Measurements from ENCODE around the gene CETP. TPM values are rescaled to one million over a fixed set of nuclear protein-coding genes. Genes with fewer than 3 reads are reported as not detected.
"Not testable (repeated sequence)": the region's sequence is repeated elsewhere in the genome, so short reads cannot be mapped to it uniquely, and the experiment has no call there.

CETP gene
- total RNA-seq, 1 donor from 2014 or later = 18.5 TPM

DNA sequence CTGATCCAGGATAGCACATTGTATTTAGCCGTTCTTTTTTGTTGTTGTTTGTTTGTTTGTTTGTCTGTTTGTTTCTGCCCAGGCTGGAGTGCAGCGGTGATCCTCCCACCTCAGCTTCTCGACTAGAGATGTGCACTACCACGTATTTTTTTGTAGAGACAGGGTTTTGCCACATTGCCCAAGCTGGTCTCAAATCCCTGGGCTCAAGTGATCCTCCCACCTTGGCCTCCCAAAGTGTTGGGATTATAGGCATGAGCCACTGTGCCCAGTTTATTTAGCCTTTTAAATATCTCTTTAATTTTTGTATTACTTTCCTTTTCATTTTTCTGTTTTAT, 18.4 kb downstream of the CETP start:
- DNase-seq (ENCODE audit: extremely low read depth, low read depth, low spot score) = no peak

DNA sequence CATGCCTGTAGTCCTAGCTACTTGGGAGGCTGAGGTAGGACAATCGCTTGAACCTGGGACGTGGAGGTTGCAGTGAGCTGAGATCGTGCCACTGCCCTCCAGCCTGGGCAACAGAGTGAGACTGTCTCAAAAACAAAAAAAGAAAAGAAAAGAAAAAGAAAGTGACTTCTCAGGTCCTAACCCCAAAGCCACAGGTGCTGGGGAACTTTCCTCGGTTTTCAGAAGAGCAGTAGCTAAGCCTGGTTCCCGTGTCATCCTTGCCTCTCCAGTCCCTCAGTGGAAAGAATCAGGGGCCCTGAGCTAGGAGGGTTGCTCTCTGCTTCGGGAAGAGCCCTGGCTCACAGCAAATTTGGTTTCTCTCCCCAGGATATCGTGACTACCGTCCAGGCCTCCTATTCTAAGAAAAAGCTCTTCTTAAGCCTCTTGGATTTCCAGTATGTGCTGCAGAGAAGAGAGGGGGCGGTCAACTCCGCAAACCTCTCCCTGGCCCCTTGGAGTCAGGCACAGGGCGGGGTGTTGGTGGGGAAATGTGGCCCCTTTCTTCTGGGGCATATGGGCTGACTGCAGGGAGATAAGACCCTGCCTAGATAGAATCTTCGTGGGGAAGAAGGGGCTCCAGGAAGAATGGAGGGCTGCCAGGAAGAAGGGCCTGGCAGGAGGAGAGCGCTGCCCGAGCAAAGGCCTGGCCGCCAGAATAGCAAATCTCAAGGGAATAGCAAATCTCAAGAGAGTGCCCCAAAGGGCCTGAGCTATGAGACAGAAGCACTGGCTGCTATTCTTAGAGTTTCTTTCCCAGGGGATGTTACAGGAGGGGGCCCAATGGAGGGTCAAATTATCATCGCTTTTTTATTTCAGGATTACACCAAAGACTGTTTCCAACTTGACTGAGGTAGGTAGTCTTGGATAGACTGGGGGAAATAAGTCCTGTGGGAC, 19.3 kb downstream of the CETP start:
- no peak for DNase-seq (ENCODE audit: extremely low read depth, low read depth, low spot score)

DNA sequence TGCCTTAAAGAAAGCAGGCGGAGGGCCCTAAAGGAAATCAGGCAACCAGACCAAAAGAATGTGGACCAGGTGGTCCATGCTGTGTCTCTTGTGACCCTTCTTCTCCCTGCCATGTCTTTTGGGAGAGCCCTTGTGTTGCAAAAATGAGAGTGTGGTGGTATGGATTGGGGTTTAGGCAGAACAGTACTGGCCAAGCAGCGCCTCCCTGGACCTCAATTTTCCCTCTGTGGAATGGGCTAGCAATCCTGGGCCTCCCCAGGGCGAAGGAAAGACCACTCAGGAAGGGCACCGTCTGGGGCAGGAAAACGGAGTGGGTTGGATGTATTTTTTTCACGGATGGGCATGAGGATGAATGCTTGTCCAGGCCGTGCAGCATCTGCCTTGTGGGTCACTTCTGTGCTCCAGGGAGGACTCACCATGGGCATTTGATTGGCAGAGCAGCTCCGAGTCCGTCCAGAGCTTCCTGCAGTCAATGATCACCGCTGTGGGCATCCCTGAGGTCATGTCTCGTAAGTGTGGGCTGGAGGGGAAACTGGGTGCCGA, 20.1 kb downstream of the CETP start:
- DNase-seq (ENCODE audit: extremely low read depth, low read depth, low spot score) = no peak

DNA sequence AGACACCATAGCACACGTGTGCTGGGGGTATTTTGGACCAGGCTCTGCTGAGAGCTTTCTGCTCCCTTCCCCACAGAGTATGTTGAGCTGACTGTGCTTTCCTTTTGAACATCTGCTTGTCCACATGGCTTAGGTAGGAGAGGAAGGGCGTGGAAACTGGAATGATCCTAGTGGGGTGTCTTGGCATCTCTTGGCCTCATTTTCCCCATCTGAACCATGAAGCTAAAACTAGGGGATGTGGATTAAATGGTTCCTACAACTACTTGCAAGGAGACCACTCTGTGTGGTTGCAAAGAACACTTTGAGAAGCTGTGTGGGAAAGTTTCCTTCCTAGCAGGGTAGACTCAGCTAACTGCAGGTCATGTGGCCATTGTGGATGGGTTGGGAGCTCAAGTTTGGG, 20.9 kb downstream of the CETP start:
- DNase-seq (ENCODE audit: extremely low read depth, low read depth, low spot score) = no peak

DNA sequence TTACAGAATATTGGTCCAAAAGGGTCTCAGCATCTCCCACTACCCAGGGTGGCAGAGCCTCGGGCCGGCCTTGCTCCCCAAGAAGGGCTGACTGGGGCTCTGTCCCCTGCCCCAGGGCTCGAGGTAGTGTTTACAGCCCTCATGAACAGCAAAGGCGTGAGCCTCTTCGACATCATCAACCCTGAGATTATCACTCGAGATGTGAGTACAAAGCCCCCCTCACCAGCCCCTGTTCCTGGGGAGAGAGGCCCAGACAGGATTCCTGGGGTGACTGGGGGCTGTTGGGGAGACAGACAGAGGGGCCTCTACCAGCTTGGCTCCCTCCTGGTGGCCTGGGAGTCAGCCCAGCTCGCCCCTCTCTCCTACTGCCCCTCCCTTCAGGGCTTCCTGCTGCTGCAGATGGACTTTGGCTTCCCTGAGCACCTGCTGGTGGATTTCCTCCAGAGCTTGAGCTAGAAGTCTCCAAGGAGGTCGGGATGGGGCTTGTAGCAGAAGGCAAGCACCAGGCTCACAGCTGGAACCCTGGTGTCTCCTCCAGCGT, 21.5 kb downstream of the CETP start:
- no peak for DNase-seq (ENCODE audit: extremely low read depth, low read depth, low spot score)

DNA sequence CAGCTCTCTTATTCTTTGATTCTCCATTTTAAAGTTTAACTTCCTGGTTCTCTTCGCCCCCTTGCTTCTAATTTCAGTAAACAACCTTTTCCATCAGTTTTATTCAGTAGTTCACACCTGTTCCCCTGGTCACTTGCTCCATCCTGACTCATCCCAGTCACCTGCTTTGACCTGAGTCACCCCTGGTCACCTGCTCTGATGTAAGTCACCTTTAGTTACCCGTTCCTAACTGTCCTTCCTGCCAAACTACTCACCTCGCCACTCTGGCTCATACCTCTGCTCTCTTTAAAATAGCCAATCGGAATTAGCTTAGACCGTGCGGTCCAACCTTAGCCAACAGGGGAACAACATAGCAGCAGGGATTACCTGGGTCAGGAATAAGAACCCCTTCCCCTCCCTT, 22.9 kb downstream of the CETP start:
- no peak for DNase-seq (ENCODE audit: extremely low read depth, low read depth, low spot score)

DNA sequence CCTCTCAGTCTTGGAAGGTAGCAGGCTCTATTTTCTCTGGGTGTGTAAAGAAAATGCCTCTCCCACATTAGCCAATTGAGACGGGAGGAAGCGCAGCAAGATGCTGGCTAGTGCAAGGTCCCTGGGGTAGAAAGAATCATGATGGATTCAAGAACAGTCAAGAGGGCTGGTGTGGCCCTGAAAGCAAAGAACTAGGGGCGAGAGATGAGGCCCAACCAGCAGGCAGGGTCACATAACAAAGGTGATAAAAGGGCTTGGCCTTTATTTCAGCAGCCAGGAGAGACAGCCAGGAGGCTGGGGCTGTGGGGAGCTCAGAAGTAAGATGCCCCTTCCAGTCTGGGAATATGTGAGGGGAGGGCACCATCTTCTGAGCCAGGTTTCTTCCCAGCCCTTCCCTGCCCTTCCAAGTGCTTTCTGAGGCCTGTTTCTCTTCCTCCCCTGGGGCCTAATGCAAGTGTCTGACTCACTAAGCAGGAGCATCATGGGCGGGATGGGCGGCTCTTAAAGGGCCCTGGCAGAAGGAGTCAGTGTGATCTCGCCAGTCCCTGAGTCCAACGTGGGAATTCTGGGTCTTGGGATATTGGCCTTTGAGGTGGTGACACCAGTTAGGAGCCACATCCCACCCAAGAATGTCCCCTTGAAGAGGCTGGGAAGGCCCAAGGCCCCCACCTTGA, 23.7 kb downstream of the CETP start:
- DNase-seq (ENCODE audit: extremely low read depth, low read depth, low spot score) = no peak

DNA sequence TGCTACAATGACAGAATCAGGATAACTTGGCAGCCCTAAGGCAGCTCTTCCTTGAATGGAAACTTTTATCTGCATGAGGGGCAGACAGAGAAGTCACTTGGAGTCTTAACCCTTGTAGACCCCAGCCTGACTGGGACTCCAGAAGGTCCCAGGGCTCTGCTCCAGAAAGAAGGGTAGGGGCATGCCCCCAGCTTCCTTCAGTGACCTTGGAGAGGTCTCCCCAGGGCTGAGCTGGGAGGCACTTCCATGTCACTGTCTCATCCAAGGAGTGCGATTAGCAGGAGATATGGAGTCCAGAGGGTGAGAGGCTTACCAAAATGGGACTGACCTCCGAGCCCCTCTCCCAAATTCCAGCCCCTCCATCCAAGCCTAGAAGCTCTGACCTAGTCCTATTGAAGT, 24.2 kb downstream of the CETP start:
- DNase-seq (ENCODE audit: extremely low read depth, low read depth, low spot score) = no peak

DNA sequence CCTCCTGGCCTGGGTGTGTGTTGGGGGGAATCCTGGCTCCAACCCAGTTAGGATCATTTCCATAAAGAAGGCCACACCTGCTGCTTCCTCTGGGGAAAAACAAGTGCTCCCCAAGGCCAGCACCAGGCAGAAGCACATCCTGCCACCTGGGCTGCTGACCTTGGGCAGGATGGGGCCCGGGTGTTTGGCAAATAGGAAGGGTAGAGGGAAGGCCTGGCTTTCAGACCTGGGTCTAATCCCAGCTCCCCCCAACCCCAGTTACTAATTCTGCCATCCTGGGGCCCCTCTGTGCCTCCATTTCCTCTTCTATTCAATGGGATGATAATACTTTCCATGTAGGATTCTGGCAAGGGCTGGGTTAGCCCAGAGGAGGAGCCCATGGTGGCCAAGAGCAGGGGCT, 24.6 kb downstream of the CETP start:
- no peak for DNase-seq (ENCODE audit: extremely low read depth, low read depth, low spot score)

DNA sequence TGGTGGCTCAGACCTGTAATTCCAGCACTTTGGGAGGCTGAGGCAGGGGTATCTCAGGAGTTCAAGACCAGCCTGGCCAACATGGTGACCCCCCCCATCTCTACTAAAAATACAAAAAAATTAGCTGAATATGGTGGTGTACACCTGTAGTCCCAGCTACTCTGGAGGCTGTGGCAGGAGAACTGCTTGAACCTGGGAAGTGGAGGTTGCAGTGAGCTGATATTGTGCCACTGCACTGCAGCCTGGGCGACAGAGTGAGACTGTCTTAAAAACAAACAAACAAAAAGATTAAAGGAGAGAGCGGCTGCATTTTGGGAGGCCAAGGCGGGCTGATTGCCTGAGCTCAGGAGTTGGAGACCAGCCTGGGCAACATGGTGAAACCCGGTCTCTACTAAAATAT, 25.2 kb downstream of the CETP start:
- not testable (repeated sequence) for DNase-seq (ENCODE audit: extremely low read depth, low read depth, low spot score)

DNA sequence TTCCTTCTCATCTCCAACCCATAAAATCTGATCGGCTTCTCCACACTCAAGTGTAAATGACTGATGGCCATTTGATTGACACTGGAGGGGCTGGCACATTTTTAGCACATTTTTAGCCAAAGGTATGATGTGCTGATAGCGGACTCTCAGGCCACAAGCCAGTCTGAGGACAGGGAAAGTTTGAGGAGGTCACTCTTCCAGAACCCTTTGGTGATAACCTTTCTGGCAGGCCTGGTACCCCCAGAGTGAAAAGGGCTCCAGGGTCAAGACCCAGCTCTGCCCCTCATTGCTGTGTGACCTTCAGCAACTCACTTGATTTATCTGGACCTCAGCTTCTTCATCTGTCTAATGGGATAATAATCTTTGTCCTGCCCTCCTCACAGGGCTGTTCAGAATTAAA, 25.9 kb downstream of the CETP start:
- DNase-seq (ENCODE audit: extremely low read depth, low read depth, low spot score) = no peak

DNA sequence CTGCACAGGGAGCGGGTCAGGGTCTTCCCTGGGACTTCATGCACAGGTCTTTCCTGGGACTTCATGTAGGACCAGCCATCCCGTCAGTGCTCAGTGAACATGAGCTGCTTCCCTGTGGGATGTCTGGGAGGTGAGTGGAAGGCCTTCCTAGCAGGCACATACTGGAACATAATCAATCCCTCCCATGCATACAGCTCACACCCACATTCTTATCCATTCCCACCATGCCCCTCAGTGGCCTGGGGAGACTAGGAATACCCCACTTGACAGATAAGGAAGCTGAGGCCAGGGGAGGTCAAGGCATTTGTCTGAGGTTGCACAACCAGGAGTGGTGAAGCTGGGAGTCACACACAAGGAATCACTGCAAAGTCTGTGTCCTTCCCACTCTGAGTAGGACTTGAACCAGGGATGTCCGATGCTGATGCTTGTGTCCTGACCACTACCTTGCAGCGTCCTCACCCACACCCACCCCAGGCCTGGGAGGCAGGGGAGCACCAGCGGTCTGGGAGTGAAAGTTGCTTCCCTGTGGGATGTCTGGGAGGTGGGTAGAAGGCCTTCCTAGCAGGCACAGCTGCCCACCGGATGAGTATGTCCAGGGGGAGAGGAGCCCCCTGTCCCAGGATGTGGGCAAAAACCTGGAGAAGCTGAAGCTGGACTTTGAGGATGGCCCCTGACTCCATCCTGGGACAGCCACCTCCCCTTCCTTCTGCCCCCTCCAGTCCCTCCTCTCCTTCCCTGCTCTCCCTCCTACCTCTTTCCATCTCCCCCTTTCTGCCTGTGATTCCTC, 26.6 kb downstream of the CETP start:
- no peak for DNase-seq (ENCODE audit: extremely low read depth, low read depth, low spot score)

DNA sequence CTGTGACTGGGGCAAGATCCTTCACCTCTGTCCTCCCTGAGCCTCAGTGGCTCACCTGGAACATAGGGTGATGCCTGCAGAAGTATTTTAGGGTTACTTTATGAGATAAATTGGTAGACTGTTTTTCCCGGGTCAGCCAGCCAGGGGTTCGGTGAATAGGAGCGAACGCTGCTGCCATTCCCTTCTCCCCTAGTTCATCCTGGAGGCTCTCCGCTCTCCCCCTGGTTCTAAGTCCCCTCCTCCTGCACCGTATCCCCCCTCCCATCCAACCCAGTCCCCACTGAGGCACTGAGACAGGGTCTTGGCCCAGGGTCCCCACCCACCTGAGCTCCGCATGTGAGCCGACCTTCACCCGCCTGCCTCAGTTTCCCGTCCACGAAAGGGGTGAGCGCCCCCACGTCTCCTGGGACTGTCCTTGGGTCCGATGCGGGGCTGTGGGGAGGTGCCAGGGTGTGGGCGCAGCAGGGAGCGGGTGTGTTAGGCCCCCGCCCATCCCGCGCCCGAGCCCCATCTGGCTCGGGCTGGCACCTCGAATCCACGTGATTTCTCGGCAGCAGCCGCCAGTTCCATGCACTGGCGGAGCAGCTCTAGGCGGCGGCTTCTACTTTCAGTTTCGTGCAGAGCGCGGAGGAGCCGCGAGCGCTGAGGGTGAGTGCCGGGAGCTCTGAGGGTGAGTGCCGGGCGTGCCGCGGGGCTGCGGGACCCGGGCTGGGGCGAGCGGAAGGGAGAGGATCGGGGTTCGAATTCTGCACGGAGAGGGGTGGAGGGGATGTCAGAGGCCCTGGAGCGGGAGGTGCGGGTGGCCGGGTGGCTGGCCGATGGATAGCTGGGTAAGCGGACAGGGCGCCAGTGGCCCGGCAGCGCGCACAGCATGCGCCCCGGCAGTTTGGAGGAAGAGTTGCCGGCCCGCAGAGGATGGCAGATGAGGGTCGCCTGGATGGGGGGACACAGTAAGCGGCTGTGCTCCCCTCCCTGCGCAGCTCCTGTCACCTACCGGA, 27.5 kb downstream of the CETP start, which contains the start of gene NLRC5:
NLRC5 (plus strand) TSS at position 610 of the 998 bp plus-strand sequence. CDS start 31,156 bp downstream, outside the sequence.
- DNase-seq (ENCODE audit: extremely low read depth, low read depth, low spot score) = no peak

DNA sequence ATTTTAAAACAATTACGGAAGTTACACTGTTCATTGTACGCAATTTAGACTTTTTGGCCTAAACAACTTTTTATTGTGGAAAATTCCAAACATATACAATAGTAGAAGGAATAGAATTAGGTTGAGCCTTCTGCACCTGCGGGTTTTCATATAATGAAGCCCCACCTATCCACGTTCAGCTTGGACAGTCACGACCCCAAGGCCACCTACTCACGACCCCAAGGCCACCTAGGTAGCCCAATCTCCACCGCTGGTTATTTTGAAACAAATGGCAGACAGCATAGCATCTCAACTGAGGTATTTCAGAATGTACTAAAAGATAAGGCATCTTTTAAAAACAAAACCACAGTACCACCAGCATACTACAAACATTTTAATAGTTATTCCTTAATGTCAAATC, 28.2 kb downstream of the CETP start:
- no peak for DNase-seq (ENCODE audit: extremely low read depth, low read depth, low spot score)

DNA sequence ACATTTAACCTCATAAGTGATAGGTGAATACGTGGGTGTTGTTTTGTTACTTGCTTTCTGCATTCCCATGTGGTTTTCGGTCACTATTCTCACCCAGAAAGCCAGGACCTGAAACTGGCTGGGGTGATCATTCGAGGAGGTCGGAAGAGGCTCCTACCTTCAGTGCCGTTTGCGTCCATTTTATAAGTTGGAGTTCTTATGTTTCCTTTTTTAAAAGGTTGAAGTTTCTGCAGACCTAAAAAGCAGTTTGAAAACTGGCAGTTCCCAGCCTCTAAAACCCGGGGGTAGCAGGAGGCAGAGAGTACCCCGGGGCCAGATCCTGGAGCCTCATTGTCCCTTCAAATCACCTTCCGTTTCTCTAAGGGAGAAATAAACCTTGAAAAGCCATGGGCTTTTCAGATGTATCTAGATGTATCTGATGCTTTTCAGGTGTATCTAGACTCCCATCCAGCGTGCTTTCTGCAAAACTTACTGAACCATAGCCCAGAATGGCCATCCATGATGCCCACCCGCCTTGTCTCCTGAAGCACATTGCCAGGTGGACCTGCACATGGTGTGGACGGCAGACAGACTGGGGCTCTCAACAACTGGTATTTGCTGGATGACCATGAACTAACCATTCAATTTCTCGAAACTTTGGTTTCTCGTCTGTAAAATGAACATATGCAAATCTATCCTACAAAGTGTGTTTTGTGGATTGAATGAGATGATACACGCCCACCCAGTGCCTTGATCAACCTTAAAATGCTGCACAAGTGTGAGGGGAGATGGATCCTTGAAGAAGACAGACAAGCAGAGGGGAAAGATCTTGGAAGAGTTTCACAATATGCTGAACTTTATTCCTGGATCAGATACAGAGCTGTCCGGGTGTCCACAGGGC, 28.9 kb downstream of the CETP start:
- no peak for DNase-seq (ENCODE audit: extremely low read depth, low read depth, low spot score)

DNA sequence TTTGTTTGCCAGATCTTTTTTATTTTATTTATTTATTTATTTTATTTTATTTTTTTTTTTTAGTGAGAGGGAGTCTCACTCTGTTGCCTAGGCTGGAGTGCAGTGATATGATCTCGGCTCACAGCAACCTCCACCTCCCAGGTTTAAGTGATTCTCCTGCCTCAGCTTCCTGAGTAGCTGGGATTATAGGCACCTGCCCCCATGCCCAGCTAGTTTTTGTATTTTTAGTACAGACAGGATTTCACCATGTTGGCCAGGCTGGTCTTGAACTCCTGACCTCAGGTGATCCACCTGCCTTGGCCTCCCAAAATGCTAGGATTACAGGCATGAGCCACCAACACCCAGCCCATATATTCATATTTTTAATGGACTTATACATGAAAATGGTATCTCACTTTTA, 30.7 kb downstream of the CETP start:
- DNase-seq (ENCODE audit: extremely low read depth, low read depth, low spot score) = not testable (repeated sequence)

DNA sequence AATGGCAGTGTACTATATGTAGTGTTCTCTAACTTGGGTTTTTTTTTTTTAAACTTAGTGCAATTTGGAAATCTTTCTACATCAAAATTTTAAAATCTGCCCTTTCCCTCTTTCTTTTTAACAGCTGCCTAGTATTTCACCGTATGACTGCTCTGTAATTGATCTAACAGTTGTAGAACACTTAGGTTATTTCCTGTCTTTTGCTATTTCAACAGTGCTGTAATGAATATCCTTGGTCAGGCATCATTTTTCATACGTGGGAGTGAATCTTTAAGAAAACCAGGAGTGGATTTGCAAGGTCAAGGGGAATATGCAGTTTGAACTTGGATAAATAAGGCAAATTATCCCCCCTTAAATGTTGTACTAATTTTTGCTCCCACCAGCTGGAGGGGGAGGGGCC, 31.5 kb downstream of the CETP start:
- DNase-seq (ENCODE audit: extremely low read depth, low read depth, low spot score) = no peak

DNA sequence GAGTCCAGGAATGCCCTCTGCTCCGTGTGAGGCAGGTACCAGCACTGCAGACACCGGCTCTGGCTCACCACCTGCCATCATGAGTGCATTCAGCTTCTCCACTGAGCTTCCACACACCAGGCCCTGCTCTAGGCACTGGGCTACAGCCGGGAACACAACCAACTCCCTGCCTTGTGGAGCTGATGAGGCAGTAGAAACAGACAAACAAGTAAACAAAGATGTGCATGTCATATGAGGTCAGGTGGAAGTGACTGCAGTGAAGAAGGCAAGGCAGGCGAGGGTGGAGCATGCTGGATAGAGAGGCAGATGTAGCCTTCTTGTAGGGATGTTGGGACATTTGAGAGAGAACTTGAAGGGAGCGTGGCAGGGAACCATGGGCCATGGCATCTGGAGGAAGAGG, 32.6 kb downstream of the CETP start:
- DNase-seq (ENCODE audit: extremely low read depth, low read depth, low spot score) = no peak

Measured in glomerular endothelial cell (primary cell).